Measurements from ENCODE around the gene ATF4. TPM values are rescaled to one million over a fixed set of nuclear protein-coding genes. Genes with fewer than 3 reads are reported as not detected.

Gene ATF4
- total and polyA plus RNA-seq, 2 of the 8 experiments (the other 6 are each of a cell fraction or from before 2014, with no cell fraction given), result 553 to 704 TPM

GRCh38 chr22:39497429-39497828, 22.9 kb upstream of the ATF4 start (continued):
- TF ChIP-seq USF2 (IDR thresholded peaks at IDR 0.05; ENCODE audit: low read length) (no peak), RFX5 (IDR thresholded peaks at IDR 0.05; ENCODE audit: borderline replicate concordance, low read depth, low read length) (no peak), TAF1 (IDR thresholded peaks at IDR 0.05; ENCODE audit: low read depth, low read length) (no peak), CEBPB (IDR thresholded peaks at IDR 0.05; ENCODE audit: low read depth, low read length) (no peak), CHD7 (IDR thresholded peaks at IDR 0.05; ENCODE audit: insufficient replicate concordance, low read length) (no peak), ZNF274 (IDR thresholded peaks at IDR 0.05; ENCODE audit: borderline replicate concordance, extremely low read depth, low read length) (no peak), NANOG (IDR thresholded peaks at IDR 0.05; ENCODE audit: insufficient read depth, low read depth, low read length, poor library complexity, severe bottlenecking) (no peak), HDAC6 (IDR thresholded peaks at IDR 0.05; ENCODE audit: low read depth, low read length) (no peak), SIX5 (IDR thresholded peaks at IDR 0.05; ENCODE audit: low read depth, low read length) (no peak)

Measured in H1 (cell line).